HG03039 (cell line): ENCODE data around the gene IRF6.
A peak's percentile ranks its signal among the peaks of the same experiment; 100 is the strongest.

Experiments
- ATAC-seq: cut with Tn5 transposase; IDR thresholded peaks from one replicate; pipeline ENCODE4 v1.9.1; 2021; ENCODE audit warnings: mild to moderate bottlenecking, moderate library complexity; ENCODE audit not compliant: unreplicated experiment

Gene IRF6

GRCh38 chr1:209790286-209791193 is 15.4 kb downstream of the IRF6 start:
- no peak for ATAC-seq

- ATAC-seq, result no peak
Measured at GRCh38 chr1:209789245-209789644, 16.7 kb downstream of the IRF6 start.

- ATAC-seq, result no peak
Measured at GRCh38 chr1:209787551-209787950, 18.4 kb downstream of the IRF6 start.

GRCh38 chr1:209786146-209786545 is 19.8 kb downstream of the IRF6 start:
- no peak for ATAC-seq

- no peak for ATAC-seq
Measured at GRCh38 chr1:209785592-209785991, 20.4 kb downstream of the IRF6 start.

- peak; percentile 99 for ATAC-seq
Measured at GRCh38 chr1:209784265-209785169, 21.4 kb downstream of the IRF6 start, which contains the start of gene C1orf74. Gene C1orf74, minus strand, starts transcription at chr1:209784559. Its CDS starts 925 bp downstream, at chr1:209783634.

GRCh38 chr1:209783386-209783785 is 22.6 kb downstream of the IRF6 start:
- ATAC-seq, result no peak

- ATAC-seq, result no peak
Measured at GRCh38 chr1:209780268-209780667, 25.7 kb downstream of the IRF6 start.

GRCh38 chr1:209778102-209778501 is 27.8 kb downstream of the IRF6 start:
- ATAC-seq, result no peak

- no peak for ATAC-seq
Measured at GRCh38 chr1:209777587-209777986, 28.4 kb downstream of the IRF6 start.

- ATAC-seq, result no peak
Measured at GRCh38 chr1:209775678-209776077, 30.3 kb downstream of the IRF6 start.

GRCh38 chr1:209774592-209774991 is 31.4 kb downstream of the IRF6 start:
- peak; percentile 59 for ATAC-seq

GRCh38 chr1:209772126-209772525 is 33.8 kb downstream of the IRF6 start:
- ATAC-seq, result no peak

- no peak for ATAC-seq
Measured at GRCh38 chr1:209770636-209771415, 35.1 kb downstream of the IRF6 start.

GRCh38 chr1:209769971-209770370 is 36.0 kb downstream of the IRF6 start:
- ATAC-seq, result no peak

- peak; percentile 63 for ATAC-seq
Measured at GRCh38 chr1:209769171-209769904, 36.6 kb downstream of the IRF6 start.

GRCh38 chr1:209768354-209768774 is 37.6 kb downstream of the IRF6 start:
- peak; percentile 87 for ATAC-seq

- ATAC-seq, result no peak
Measured at GRCh38 chr1:209767706-209768105, 38.2 kb downstream of the IRF6 start.

- ATAC-seq, result no peak
Measured at GRCh38 chr1:209767096-209767495, 38.8 kb downstream of the IRF6 start.

- no peak for ATAC-seq
Measured at GRCh38 chr1:209766051-209766450, 39.9 kb downstream of the IRF6 start.
